K562 (cell line): Measurements from ENCODE around the gene NRN1L. TPM values are rescaled to one million over a fixed set of nuclear protein-coding genes. Genes with fewer than 3 reads are reported as not detected.
A peak's percentile ranks its signal among the peaks of the same experiment; 100 is the strongest.

Experiments used
- ARID1B ChIP-seq: fragments of 450-650 bp; IDR thresholded peaks from 2 replicates; pipeline ENCODE4 v1.6.1; 2016; ENCODE audit warnings: antibody characterized with exemption, mild to moderate bottlenecking, inconsistent platforms
- HDAC3 ChIP-seq: fragments of 450-650 bp; IDR thresholded peaks from 2 replicates; pipeline ENCODE4 v1.6.1; 2018; ENCODE audit warnings: borderline replicate concordance, mild to moderate bottlenecking, moderate library complexity; ENCODE audit not compliant: partially characterized antibody
- HNRNPUL1 ChIP-seq: fragments of 200-400 bp; formaldehyde crosslinking; IDR thresholded peaks from 2 replicates; pipeline ENCODE4 v1.6.1; 2017; ENCODE audit warnings: low read length
- TEAD4 ChIP-seq, 2 experiments: sonication (generic) in 1 of 2; formaldehyde crosslinking in 1 of 2; IDR thresholded peaks; 2 replicates each; pipeline versions ENCODE4 v1.6.1 to v1.8.0; 2012 to 2022; ENCODE audit warnings: borderline replicate concordance in 1 of 2, inconsistent platforms in 1 of 2, low read length in 1 of 2, mild to moderate bottlenecking in 1 of 2, missing genetic modification reagents in 1 of 2
- YBX1 ChIP-seq: fragments of 450-650 bp; IDR thresholded peaks from 2 replicates; pipeline ENCODE4 v1.7.1; 2016; ENCODE audit warnings: mild to moderate bottlenecking
- ZFP1 ChIP-seq: fragments of 450-650 bp; formaldehyde crosslinking; IDR thresholded peaks from 2 replicates; pipeline ENCODE4 v1.4.0; 2020; ENCODE audit warnings: mild to moderate bottlenecking, mixed read lengths
- polyA plus RNA-seq, 8 experiments: library from polyadenylated mRNA; depleted of rRNA in 4 of 8; stranded (reverse) in 5 of 8; unstranded in 3 of 8; fragments of >200 nt; fragmentation: Nextera tagmentation in 2 of 8; fragmentation: Illumina TruSeq in 1 of 8; extraction: Ambion mirVana in 2 of 8; extraction: Trizol in 1 of 8; gene quantifications; 2 replicates each; pipeline versions ENCODE4 v1.2.1 to v1.2.3, GENCODE V29; 2011 to 2014; ENCODE audit warnings: inconsistent platforms in 1 of 8, missing spikeins in 1 of 8
- total RNA-seq, 7 experiments: library from RNA; depleted of rRNA in 6 of 7; stranded (reverse); fragments of >200 nt in 6 of 7; fragmentation: Illumina TruSeq in 2 of 7; extraction: Trizol in 2 of 7; gene quantifications; 2 replicates each; pipeline versions ENCODE4 v1.2.1 to v1.2.3, GENCODE V29; 2011 to 2021; ENCODE audit warnings: low replicate concordance in 1 of 7
- TF ChIP-seq, protein P1 (sequence below): IDR thresholded peaks from 2 replicates; pipeline ENCODE4 v1.6.1; 2016; ENCODE audit warnings: missing genetic modification characterization, missing compliant biosample characterization
- TF ChIP-seq, protein P2 (sequence below): fragments of 250-450 bp; sonication (Bioruptor Pico); IDR thresholded peaks from 2 replicates; pipeline ENCODE4 v1.5.1; 2021; ENCODE audit warnings: mild to moderate bottlenecking
- TF ChIP-seq, protein P3 (sequence below): sonication (generic); formaldehyde crosslinking; IDR thresholded peaks from 2 replicates; pipeline ENCODE4 v1.5.0; 2020; ENCODE audit warnings: missing genetic modification reagents

NRN1L gene
- total and polyA plus RNA-seq, 9 of the 15 experiments (the other 6 are each of a cell fraction or from before 2014, with no cell fraction given), result 0.22 to 0.86 (median 0.61) TPM; not detected in 5

DNA sequence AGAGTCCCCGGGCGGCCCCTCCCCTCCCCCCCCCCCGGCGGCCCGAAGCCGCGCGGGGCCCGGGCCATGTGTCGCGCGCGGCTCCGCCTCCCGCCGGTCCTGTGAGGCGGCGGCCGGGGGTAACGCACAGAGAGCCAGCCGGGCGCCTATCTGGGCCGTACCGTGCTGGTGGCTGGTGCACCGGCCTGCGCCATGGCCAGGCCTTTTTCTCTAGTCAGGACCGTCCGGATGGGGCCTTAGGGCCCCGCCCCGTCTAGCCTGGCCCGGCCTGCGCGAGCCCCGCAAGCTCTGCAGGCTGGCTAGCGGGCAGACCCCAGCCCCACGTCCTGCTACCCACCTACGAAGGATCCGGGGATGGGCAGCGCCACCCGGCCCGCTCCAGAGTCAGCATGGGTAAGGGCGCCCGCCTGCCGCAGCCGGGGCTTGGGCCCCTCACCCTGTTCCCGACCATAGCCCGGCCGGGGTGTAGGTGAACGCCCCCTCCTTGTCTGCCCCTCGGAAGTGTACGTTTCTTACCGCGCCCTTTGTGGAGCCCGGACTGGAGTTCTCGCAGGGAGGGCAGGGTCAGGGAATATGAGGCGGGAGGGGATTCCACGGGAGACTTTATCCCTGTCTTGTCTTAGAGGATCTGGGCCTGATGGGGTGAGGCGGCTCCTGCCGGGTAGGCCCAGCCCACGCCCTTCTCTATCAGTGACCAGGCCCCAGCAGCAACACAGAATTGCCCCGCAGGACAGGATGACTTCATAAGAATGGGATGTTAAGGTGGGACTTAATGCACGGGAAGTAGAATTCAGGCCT lies 37.4 kb upstream of the NRN1L start, which contains the start of gene CENPT (continued):
- TF ChIP-seq, protein P1, sequence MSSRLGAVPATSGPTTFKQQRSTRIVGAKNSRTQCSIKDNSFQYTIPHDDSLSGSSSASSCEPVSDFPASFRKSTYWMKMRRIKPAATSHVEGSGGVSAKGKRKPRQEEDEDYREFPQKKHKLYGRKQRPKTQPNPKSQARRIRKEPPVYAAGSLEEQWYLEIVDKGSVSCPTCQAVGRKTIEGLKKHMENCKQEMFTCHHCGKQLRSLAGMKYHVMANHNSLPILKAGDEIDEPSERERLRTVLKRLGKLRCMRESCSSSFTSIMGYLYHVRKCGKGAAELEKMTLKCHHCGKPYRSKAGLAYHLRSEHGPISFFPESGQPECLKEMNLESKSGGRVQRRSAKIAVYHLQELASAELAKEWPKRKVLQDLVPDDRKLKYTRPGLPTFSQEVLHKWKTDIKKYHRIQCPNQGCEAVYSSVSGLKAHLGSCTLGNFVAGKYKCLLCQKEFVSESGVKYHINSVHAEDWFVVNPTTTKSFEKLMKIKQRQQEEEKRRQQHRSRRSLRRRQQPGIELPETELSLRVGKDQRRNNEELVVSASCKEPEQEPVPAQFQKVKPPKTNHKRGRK, result no peak
- TF ChIP-seq ARID1B (peak; percentile 50), HNRNPUL1 (no peak), YBX1 (no peak), TEAD4 (IDR thresholded peaks at IDR 0.05; ENCODE audit: low read length) (peak; percentile 46; the same call in 1 of the 2 replicates), TEAD4 (CRISPR knock-in tag; IDR thresholded peaks at IDR 0.05; ENCODE audit: borderline replicate concordance) (no peak), ZFP1 (no peak), HDAC3 (no peak)
- TF ChIP-seq, protein P2, sequence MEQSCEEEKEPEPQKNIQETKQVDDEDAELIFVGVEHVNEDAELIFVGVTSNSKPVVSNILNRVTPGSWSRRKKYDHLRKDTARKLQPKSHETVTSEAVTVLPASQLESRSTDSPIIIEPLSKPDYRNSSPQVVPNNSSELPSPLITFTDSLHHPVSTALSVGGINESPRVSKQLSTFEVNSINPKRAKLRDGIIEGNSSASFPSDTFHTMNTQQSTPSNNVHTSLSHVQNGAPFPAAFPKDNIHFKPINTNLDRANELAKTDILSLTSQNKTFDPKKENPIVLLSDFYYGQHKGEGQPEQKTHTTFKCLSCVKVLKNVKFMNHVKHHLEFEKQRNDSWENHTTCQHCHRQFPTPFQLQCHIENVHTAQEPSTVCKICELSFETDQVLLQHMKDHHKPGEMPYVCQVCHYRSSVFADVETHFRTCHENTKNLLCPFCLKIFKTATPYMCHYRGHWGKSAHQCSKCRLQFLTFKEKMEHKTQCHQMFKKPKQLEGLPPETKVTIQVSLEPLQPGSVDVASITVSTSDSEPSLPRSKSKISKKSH (CRISPR knock-in tag), result no peak
- TF ChIP-seq, protein P3, sequence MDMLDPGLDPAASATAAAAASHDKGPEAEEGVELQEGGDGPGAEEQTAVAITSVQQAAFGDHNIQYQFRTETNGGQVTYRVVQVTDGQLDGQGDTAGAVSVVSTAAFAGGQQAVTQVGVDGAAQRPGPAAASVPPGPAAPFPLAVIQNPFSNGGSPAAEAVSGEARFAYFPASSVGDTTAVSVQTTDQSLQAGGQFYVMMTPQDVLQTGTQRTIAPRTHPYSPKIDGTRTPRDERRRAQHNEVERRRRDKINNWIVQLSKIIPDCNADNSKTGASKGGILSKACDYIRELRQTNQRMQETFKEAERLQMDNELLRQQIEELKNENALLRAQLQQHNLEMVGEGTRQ (CRISPR knock-in tag), result no peak
- TF ChIP-seq, all 486 proteins: peak for 66
